HG02885 (cell line): ENCODE measurements around the gene GRWD1.
"Not testable (repeated sequence)": the region's sequence is repeated elsewhere in the genome, so short reads cannot be mapped to it uniquely, and the experiment has no call there.

ENCODE experiments used
- ATAC-seq: cut with Tn5 transposase; IDR thresholded peaks from one replicate; pipeline ENCODE4 v1.9.1; 2021; ENCODE audit warnings: mild to moderate bottlenecking; ENCODE audit not compliant: unreplicated experiment, poor library complexity

The GRWD1 gene

DNA sequence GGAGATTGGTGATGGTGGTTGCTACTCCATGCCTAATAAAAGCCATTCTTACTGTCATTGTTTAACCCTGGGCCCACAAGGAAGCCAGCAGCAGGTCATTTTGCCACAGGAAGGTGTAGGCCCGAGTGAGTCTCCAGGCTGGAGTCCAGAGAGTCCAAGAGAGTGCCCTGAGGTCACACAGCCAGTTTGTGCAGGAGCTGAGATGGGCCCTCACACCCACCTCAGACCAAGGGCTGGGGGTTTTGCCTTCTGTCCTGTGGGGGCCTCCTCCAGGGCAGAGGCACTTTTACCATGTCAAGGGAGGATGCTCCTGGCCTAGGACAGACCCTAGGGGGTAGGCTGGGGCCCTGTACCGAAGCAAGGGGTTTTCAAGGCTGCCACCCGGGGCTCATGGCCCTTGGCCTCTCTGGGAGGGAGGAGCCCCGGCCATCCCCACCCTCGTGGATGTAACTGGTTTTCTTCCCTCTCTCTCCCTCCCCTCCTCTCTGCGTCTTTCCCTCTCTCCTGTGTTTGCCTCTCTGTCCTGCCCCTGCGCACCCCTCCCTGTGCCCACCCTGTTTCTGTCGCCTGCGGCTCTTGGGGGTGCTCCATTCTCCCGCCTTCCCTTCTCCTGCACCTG lies 31.4 kb downstream of the GRWD1 start:
- ATAC-seq, result no peak

DNA sequence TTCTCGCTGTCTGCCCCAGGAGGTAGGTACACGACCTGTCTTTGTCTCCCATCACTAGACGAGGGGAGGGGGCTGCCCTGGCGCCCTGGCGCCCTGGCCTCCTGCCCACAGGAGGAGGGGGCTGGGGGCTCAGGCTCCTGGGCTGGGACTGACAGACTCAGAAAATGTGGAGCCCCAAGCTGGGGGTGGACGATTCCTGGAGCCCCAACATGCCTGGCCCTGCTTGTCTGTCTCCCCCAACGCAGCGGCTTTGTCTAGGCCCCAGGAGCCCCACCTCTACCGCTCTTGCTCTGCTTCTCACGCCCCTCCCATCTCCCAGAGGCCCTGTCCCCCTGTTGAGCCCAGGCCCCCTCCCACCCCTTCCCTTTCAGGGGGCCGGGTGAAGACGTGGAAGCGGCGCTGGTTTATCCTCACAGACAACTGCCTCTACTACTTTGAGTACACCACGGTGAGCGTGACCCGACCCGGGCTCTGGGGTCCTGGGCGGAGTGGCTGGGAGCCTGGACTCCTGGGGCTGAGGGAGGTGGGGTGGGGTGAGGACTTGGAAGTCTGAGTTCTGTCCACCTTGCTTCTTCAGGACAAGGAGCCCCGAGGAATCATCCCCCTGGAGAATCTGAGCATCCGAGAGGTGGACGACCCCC lies 32.0 kb downstream of the GRWD1 start:
- no peak for ATAC-seq

DNA sequence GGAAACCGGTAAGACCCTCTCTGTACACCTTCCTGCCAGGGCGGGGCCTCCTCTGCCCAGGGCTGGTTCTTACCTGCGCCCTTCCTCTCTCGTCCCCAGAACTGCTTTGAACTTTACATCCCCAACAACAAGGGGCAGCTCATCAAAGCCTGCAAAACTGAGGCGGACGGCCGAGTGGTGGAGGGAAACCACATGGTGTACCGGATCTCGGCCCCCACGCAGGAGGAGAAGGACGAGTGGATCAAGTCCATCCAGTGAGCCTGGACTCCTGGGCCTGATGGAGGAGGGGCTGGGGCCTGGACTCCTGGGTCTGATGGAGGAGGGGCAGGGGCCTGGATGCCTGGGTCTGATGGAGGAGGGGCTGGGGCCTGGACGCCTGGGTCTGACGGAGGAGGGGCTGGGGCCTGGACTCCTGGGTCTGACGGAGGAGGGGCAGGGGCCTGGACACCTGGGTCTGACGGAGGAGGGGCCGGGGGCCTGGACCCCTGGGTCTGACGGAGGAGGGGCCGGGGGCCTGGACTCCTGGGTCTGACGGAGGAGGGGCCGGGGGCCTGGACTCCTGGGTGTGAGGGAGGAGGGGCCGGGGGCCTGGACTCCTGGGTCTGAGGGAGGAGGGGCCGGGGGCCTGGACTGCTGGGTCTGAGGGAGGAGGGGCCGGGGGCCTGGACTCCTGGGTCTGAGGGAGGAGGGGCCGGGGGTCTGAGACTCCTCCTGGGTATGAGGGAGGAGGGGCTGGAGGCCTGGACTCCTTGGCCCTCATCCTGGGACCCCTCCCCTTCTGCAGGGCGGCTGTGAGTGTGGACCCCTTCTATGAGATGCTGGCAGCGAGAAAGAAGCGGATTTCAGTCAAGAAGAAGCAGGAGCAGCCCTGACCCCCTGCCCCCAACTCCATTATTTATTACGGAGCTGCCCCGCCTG lies 32.8 kb downstream of the GRWD1 start:
- no peak for ATAC-seq

DNA sequence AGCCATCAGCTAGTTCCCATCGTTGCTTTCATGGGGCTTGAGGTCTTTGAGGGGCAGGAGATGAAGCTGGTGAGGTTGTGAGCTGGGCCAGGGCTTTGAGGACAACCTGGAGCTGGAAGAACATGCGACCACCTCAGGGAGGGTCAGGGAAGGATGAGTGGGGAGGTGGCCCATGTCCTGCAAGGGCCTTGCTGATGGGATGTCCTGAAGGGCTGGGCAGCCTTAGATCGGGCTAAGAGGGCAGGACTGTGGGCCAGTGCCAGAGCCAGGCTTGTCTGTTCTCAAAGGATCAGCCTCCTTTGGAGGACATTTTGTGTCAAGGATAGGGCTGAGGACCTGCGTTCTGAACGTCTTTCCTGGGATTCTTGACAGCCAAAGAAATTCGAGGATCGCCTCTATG lies 33.9 kb downstream of the GRWD1 start:
- ATAC-seq, result no peak

DNA sequence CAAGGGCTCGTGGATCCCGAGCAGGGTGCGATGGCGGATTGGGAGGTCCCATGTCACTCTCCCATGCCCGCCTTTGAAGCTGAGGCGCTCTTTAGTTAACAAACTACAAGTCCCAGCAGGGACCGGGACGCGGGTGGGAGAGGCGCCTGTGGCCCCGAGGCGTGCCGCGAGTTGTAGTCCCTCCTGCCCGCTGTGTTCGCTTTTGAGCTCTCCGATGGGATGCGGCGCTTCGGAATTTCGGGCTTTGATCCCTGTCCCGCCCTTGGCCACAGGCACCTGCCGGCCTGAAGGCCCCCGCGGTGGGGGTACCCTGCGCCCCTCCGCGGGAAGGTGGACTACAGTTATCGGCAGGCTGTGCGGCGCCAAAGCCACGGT lies 34.4 kb downstream of the GRWD1 start:
- ATAC-seq, result no peak

DNA sequence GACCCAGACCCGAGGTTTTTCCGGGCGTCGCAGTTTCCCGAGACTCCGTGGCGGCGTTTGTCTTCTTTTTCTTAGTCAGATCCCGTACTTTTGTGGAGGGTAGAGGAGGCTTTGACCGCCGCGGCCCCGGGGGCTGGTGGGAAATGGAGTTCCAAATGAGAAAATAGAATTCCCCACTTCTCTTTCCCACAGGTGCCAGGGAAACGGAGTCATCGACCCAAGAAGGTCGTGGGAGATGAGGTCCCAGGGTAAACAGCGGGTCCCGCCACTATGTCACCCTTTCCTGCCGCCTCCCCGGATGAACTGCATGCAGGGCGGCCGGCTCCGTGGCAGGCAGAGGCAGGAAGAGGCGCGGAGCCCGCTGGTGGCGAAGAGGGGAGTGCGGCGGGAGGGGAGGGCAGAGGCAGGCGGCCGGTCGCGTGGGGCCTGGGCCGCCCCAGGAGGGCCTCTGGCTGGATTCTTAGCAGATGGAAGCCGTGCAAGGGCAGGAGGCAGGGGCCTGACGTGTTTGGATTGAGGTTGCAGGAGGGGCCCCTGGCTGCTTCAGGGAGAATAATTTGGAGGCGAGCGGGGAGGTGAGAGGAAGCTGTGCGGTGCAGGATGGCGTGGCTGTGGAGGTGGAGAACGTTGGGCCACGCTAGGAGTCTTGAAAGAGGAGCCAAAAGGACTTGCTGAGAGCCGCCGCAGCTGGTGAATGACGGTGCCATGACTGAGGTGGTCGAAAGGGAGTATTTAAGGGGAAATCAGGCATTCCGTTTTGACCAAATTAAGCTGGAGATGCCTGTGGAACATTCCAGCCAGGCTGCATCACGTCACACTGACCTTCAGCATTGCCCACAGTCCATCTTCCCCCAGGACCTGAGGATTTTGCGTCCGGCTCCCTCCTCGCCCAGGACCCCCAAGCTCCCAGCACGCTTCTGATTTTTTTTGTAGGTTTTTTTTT lies 35.0 kb downstream of the GRWD1 start:
- no peak for ATAC-seq

DNA sequence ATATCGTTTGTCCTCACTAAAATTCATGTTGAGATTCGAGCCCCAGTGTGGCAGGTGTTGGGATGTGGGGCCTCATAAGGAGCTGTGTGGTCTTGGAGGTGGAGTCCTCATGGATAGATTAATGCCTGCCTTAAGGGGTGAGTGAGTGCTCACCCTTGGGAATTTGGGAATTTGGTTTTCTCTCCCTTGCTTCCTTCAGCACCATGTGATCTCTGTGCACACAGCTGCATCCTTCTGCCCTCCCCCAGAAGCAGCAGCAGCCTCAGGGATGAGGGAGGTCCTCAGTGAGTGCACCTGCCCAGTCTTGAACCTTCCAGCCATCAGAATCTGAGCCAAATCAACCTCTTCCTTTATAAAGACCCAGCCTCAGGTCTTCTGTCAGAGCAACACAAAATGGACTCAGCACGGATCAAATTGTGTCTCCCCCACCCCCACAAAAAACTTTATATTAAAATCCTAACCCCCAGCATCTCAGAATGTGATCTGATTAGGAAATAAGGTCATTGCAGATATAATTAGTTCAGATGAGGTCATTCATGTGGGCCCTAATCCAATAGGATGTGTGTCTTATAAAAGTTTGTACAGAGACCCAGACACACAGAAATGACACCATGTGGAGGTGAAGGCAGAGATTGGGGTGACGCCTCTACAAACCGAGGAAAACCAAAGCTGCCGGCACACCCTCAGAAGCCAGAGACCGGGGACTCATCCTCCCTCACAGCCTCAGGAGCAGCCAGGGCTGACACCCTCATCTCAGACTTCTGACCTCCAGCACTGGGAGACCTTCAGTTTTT lies 36.3 kb downstream of the GRWD1 start:
- no peak for ATAC-seq

DNA sequence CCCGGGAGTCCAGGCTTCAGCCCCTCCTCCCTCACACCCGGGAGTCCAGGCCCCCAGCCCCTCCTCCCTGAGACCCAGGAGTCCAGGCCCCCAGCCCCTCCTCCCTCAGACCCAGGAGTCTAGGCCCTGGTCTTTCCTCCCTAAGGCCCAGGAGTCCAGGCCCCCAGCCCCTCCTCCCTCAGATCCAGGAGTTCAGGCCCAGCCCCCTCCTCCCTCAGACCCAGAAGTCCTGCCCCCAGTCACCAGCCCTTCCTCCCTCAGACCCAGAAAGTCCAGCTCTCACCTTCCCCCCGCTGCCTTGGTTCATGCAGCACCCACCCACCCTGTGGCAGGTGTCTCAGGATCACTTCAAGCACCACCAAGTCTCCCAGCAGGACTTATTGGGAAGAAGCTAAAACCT lies 37.5 kb downstream of the GRWD1 start:
- no peak for ATAC-seq

DNA sequence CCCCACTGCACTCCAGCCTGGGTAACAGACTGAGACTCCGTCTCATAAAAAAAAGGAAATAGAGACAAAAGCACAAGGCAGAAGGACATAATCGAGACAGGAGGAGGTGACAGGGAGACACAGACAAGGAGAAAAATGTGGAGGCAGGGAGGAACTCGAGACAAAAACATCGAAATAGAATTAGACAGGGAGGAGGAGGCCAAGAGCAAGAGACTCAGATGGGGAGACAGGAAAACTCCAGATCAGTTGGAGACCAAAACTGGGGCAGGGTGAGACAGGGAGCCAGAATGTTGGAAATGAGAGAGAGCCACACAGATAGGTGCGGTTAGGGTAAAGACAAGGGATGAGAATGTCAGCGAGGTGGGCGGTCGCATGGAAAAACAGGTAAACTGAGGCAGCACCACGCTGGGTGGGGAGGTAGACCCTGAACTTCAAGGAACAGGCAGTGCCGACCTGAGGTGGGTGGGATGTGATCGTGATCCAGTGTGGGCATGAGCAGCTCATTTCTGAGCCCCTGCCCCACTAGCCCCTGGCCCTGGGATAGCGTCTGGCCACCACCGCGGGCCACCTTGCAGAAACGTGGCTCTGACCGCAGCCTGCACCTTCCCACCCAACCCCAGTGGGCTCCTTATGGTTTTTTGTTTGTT lies 38.6 kb downstream of the GRWD1 start:
- ATAC-seq, result no peak

DNA sequence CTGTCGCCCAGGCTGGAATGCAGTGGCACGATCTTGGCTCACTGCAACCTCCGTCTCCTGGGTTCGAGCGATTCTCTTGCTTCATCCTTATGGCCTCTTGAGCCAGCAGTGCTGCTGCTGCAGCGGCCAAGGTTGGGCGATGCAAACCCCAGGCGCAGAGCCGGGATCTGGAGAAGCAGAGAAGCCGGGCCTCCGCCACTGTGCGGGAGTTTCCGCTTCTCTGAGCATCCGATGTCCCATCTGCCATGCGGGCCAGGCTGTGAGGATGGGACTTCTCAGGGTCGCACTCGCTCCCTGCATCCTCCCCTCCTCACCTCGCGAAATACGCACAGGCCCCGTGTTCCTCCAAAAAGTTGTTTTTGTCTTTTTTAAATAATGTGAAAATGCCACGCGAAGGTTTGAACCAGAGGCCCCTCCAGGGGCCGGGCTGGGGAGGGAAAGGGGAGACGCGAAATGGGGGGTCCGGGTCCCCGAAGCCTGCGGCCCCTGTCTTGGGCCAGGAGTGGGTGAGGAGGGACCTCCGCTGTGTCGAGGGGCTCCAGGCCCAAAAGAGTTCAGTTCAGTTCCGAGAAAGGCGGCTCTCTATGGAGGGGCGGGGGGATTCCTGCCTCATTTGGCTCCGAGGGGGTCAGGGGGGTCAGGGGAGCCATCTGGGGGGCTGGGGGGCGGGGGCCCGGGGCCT lies 39.3 kb downstream of the GRWD1 start:
- ATAC-seq, result no peak

DNA sequence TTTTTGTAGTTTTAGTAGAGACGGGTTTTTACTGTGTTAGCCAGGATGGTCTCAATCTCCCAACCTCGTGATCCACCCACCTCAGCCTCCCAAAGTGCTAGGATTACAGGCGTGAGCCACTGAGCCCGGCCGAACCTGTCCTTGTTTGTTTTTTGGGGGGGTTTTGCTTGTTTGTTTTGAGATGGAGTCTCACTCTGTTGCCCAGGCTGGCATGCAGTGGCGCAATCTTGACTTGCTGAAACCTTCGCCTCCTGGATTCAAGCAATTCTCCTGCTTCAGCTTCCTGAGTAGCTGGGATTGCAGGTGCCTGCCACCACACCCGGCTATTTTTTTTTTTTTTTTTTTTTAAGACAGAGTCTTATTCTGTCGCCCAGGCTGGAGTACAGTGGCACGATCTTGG lies 40.9 kb downstream of the GRWD1 start:
- not testable (repeated sequence) for ATAC-seq

DNA sequence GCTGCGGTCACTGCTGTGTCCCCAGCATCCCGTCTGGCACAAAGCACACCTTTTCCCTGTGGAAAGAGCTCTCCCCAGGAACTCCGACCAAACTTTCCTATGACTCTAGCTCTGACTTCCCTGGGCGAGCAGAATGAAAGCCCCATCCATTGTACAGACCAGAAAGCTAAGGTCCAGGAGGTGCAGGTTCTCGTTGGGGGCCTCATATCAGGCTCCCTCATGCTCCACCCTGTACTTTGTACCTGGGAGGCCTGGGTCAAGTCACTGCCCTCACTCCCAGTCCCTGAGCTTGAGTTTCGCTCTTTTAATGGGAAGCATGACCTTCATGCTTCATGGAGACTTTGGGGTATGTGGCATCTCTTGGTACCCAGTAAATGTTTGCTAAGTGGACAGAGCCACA lies 41.8 kb downstream of the GRWD1 start:
- no peak for ATAC-seq

DNA sequence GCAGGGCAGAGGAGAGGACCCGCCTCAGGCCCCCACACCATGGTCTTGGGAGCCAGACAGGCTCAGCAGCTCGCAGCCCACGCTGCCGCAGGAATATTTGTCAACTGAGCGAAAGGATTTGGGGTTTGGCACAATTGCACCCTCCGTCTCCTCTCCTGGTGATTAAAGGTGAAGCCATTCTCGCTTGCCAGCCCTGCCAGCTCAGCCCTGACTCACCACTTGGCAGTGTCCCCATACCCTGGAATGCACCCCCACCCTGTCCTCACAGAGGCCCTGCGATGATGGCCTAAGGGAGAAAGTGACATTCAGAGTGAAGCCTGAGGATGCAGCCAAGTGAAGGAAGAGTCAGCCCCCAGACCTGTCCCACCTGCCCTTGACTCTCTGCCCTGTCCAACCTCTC lies 42.2 kb downstream of the GRWD1 start:
- ATAC-seq, result no peak

DNA sequence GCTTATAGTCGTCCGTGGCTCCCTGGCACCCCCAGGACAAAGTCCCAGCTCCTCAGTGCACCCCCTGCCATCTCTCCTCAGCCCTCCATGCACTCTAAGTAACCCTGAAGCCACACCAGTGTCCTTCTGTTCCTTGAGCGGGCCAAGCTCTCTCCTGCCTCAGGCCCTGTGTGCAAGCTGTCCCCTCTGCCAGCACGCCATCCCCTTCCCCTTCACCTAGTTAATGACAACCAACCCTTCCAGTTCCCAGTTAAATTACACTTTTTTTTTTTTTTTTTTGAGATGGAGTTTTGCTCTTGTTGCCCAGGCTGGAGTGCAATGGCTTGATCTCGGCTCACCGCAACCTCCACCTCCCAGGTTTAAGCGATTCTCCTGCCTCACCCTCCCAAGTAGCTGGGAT lies 42.7 kb downstream of the GRWD1 start:
- ATAC-seq, result not testable (repeated sequence)

DNA sequence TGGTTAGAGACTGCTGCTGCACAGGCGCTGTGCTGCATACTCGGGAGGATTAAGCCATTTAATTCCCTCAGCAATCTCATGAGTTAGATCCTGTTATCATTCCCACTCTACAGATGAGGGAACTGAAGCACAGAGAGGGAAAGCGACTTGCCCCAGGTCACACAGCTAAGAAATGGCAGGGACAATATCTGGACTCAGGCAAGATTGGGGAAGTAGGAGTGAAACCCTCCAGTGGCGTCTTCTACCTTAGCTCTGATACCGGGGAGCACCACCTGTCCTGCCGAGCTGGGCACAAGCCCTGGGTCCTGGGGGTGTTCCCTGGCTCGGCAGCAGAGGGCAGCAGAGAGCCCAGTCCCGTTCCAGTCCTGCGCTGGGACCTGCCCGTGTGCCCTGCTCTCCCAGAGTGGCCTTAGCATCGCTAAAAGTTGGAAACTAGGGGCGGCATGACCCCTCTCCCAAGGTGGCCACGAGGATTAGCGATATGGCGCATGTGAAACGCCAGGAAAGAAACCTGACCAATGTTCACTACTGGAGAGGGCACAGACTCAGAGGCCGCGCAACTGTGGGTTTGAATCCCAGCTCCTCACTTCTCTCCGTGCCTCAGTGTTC lies 43.9 kb downstream of the GRWD1 start:
- no peak for ATAC-seq

DNA sequence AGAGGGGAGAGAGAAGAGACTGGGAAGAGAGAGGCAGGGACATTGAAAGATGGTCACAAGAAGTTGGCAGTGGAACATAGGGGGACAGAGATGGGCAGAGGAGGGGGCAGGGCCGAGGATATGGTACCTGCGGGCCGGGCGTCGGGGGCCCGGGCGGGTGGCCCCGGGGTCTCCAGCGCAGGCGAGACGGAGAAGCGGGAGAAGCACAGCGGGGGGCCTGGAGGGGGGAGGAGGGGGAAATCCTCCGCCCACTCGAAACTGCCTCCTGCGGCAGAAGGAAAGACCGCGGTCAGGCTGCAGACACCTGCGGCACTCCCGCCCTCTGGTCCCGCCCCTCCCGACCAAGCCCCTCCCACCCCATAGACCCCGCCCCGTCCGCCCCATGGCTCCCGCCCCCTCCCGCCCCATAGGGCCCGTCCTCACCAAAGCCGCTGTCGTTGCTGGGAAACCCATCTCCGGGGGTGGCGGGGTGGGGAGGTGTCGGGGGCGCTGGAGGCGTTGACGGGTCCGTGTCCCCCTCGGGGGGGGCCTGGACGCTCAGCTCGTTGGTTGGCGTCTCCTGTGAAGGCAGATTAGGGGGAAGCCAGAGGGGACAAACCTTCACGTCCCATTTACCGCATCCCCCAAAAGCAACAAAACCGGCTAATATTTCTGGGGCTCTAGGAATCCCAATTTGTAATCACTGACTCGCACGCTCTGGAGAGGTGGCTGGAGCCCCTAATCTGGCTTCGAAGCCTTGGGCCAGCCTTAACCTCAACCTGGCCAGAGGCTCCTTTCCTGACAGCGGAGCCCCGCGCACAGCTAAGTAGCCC lies 45.4 kb downstream of the GRWD1 start:
- ATAC-seq, result no peak

DNA sequence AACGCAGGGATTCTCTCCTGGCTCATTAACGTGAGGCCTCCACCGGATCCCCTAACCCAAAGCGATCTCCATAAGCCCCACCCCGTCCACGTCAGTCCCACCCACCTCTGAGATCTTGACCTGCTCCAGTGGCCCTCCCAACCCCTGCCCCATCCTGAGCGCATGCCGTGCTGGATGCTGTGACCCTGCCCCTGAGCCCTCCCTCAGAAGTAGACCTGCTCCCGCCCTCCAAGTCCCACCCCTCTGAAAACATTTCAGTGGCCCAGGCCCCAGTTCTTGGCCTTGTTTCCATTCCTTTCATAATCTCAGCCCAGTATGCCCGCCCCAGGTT lies 46.0 kb downstream of the GRWD1 start:
- ATAC-seq, result no peak
